GM23338 (cell line): ENCODE data around the gene SHF. TPM values are rescaled to one million over a fixed set of nuclear protein-coding genes. Genes with fewer than 3 reads are reported as not detected.

ENCODE experiments used
- ATAC-seq: fragments of 200-7000 bp; cut with Tn5 transposase; 3 replicates; pipeline ENCODE4 v1.9.1; 2020
- DNase-seq: peaks from one replicate; pipeline ENCODE4 v3.0.0-alpha.2; 2015; ENCODE audit warnings: low spot score
- H2AFZ ChIP-seq: fragments of 200-600 bp; sonication (generic); 2 replicates; pipeline ENCODE4 v1.8.0; 2016; ENCODE audit warnings: antibody characterized with exemption, mild to moderate bottlenecking, moderate library complexity
- H3F3A ChIP-seq: fragments of 200-600 bp; sonication (generic); replicated peaks from 2 replicates; pipeline ENCODE4 v1.8.0; 2017; ENCODE audit warnings: antibody characterized with exemption, mixed run types, low read depth
- H3K27ac ChIP-seq: fragments of 200-600 bp; sonication (generic); 2 replicates; pipeline ENCODE4 v1.6.1; 2016; ENCODE audit warnings: low read depth
- H3K27me3 ChIP-seq: fragments of 200-600 bp; sonication (generic); 2 replicates; pipeline ENCODE4 v1.8.0; 2016; ENCODE audit warnings: mild to moderate bottlenecking, mixed run types, moderate library complexity; ENCODE audit not compliant: insufficient read depth
- H3K36me3 ChIP-seq: fragments of 200-600 bp; sonication (generic); 2 replicates; pipeline ENCODE4 v1.8.0; 2016; ENCODE audit warnings: mild to moderate bottlenecking; ENCODE audit not compliant: insufficient read depth
- H3K4me1 ChIP-seq: fragments of 200-600 bp; sonication (generic); 2 replicates; pipeline ENCODE4 v1.8.0; 2016; ENCODE audit warnings: mild to moderate bottlenecking, moderate library complexity; ENCODE audit not compliant: insufficient read depth
- H3K4me2 ChIP-seq: fragments of 200-600 bp; sonication (generic); 2 replicates; pipeline ENCODE4 v1.7.1; 2017; ENCODE audit warnings: mixed run types
- H3K4me3 ChIP-seq: fragments of 200-600 bp; sonication (generic); 2 replicates; pipeline ENCODE4 v1.6.1; 2016; ENCODE audit warnings: mixed run types
- H3K79me2 ChIP-seq: fragments of 200-600 bp; sonication (generic); replicated peaks from 2 replicates; pipeline ENCODE4 v1.8.0; 2017; ENCODE audit warnings: mild to moderate bottlenecking; ENCODE audit not compliant: insufficient read depth
- H3K9me2 ChIP-seq: fragments of 200-600 bp; sonication (generic); 2 replicates; pipeline ENCODE4 v1.8.0; 2017; ENCODE audit not compliant: insufficient read depth
- H4K20me1 ChIP-seq: fragments of 200-600 bp; sonication (generic); replicated peaks from 2 replicates; pipeline ENCODE4 v1.8.0; 2017; ENCODE audit warnings: mild to moderate bottlenecking; ENCODE audit not compliant: insufficient read depth
- H3K27ac Mint-ChIP-seq: 2 replicates; pipeline ENCODE4 v1.8.0; 2020; ENCODE audit warnings: inconsistent platforms, mild to moderate bottlenecking, moderate library complexity, mixed read lengths
- H3K27me3 Mint-ChIP-seq: 3 replicates; pipeline ENCODE4 v1.8.0; 2022; ENCODE audit warnings: low read depth, mild to moderate bottlenecking, moderate library complexity, mixed read lengths, inconsistent platforms; ENCODE audit not compliant: insufficient read depth, poor library complexity
- H3K36me3 Mint-ChIP-seq: 3 replicates; pipeline ENCODE4 v1.8.0; 2021; ENCODE audit warnings: low read depth, mild to moderate bottlenecking, inconsistent platforms, moderate library complexity, mixed read lengths
- H3K4me1 Mint-ChIP-seq: 3 replicates; pipeline ENCODE4 v1.8.0; 2020; ENCODE audit warnings: mild to moderate bottlenecking, inconsistent platforms, mixed read lengths
- H3K4me3 Mint-ChIP-seq: 3 replicates; pipeline ENCODE4 v1.8.0; 2021; ENCODE audit warnings: moderate library complexity, mild to moderate bottlenecking, inconsistent platforms, mixed read lengths
- H3K9me3 Mint-ChIP-seq: 3 replicates; pipeline ENCODE4 v1.8.0; 2020; ENCODE audit warnings: moderate library complexity, mild to moderate bottlenecking, inconsistent platforms, mixed read lengths
- CREB1 ChIP-seq: fragments of 250-450 bp; sonication (Bioruptor Pico); IDR thresholded peaks from 2 replicates; pipeline ENCODE4 v1.5.0; 2020; ENCODE audit warnings: low read depth, mild to moderate bottlenecking, moderate library complexity
- JUNB ChIP-seq: IDR thresholded peaks from one replicate; pipeline ENCODE4 v1.6.1; 2016; ENCODE audit warnings: antibody characterized with exemption; ENCODE audit not compliant: unreplicated experiment
- NANOG ChIP-seq: IDR thresholded peaks from 2 replicates; pipeline ENCODE4 v1.6.1; 2016; ENCODE audit warnings: antibody characterized with exemption, borderline replicate concordance
- ZNF331 ChIP-seq: fragments of 250-450 bp; sonication (Bioruptor Pico); IDR thresholded peaks from 2 replicates; pipeline ENCODE4 v1.5.0; 2020; ENCODE audit warnings: low read depth, mild to moderate bottlenecking, moderate library complexity
- polyA plus RNA-seq: library from polyadenylated mRNA; unstranded; fragments of >200 nt; fragmentation: Nextera tagmentation; extraction: Ambion mirVana; gene quantifications from 2 replicates; pipeline ENCODE4 v1.2.1, GENCODE V29; 2016
- total RNA-seq: library from RNA; depleted of rRNA; stranded (reverse); fragments of >200 nt; shearing (Covaris generic); gene quantifications from 2 replicates; pipeline ENCODE4 v1.2.3, GENCODE V29; 2014
- TF ChIP-seq, protein P1 (sequence below): fragments of 250-450 bp; sonication (Bioruptor Pico); IDR thresholded peaks from 2 replicates; pipeline ENCODE4 v1.5.0; 2020; ENCODE audit warnings: mild to moderate bottlenecking, moderate library complexity

The SHF gene
- total and polyA plus RNA-seq, 2 experiments from 2014 or later = 5.8 to 15.6 TPM

DNA sequence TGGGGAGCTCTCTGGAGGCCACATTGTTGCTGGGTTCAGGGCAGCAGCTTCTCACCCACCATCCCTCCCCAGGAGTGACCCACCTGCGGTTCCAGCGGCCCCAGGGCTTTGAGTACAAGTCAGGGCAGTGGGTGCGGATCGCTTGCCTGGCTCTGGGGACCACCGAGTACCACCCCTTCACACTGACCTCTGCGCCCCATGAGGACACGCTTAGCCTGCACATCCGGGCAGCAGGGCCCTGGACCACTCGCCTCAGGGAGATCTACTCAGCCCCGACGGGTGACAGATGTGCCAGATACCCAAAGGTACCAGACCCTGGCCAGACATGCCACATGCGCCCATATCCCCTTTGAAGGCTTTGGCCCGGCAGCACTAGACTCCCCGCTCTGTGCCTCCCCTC lies 26.1 kb downstream of the SHF start (continued):
- TF ChIP-seq, protein P1, sequence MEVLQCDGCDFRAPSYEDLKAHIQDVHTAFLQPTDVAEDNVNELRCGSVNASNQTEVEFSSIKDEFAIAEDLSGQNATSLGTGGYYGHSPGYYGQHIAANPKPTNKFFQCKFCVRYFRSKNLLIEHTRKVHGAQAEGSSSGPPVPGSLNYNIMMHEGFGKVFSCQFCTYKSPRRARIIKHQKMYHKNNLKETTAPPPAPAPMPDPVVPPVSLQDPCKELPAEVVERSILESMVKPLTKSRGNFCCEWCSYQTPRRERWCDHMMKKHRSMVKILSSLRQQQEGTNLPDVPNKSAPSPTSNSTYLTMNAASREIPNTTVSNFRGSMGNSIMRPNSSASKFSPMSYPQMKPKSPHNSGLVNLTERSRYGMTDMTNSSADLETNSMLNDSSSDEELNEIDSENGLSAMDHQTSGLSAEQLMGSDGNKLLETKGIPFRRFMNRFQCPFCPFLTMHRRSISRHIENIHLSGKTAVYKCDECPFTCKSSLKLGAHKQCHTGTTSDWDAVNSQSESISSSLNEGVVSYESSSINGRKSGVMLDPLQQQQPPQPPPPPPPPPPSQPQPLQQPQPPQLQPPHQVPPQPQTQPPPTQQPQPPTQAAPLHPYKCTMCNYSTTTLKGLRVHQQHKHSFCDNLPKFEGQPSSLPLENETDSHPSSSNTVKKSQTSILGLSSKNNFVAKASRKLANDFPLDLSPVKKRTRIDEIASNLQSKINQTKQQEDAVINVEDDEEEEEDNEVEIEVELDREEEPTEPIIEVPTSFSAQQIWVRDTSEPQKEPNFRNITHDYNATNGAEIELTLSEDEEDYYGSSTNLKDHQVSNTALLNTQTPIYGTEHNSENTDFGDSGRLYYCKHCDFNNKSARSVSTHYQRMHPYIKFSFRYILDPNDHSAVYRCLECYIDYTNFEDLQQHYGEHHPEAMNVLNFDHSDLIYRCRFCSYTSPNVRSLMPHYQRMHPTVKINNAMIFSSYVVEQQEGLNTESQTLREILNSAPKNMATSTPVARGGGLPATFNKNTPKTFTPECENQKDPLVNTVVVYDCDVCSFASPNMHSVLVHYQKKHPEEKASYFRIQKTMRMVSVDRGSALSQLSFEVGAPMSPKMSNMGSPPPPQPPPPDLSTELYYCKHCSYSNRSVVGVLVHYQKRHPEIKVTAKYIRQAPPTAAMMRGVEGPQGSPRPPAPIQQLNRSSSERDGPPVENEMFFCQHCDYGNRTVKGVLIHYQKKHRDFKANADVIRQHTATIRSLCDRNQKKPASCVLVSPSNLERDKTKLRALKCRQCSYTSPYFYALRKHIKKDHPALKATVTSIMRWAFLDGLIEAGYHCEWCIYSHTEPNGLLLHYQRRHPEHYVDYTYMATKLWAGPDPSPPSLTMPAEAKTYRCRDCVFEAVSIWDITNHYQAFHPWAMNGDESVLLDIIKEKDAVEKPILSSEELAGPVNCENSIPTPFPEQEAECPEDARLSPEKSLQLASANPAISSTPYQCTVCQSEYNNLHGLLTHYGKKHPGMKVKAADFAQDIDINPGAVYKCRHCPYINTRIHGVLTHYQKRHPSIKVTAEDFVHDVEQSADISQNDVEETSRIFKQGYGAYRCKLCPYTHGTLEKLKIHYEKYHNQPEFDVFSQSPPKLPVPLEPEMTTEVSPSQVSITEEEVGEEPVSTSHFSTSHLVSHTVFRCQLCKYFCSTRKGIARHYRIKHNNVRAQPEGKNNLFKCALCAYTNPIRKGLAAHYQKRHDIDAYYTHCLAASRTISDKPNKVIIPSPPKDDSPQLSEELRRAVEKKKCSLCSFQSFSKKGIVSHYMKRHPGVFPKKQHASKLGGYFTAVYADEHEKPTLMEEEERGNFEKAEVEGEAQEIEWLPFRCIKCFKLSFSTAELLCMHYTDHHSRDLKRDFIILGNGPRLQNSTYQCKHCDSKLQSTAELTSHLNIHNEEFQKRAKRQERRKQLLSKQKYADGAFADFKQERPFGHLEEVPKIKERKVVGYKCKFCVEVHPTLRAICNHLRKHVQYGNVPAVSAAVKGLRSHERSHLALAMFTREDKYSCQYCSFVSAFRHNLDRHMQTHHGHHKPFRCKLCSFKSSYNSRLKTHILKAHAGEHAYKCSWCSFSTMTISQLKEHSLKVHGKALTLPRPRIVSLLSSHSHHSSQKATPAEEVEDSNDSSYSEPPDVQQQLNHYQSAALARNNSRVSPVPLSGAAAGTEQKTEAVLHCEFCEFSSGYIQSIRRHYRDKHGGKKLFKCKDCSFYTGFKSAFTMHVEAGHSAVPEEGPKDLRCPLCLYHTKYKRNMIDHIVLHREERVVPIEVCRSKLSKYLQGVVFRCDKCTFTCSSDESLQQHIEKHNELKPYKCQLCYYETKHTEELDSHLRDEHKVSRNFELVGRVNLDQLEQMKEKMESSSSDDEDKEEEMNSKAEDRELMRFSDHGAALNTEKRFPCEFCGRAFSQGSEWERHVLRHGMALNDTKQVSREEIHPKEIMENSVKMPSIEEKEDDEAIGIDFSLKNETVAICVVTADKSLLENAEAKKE = no peak
- TF ChIP-seq JUNB = no peak
- TF ChIP-seq NANOG = no peak

DNA sequence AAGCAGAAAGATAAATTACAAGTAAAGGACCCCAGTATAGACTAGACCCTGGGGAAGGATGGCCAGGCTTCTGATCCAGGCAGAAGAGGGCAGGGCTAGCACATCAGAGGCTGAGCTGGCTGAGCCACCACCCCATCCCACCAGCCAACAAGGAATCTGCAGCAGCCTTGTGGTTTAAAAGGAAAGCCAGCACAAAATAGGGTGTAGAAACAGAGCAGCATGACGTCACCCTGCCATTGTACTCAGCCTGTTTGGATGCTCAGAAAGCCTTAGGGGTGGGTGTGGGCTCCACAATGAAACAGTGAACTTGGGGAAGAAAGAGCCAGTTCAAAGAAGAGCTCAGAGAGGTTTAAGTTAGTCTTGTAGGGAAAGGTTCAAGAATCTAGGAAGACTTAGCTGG lies 29.8 kb downstream of the SHF start:
- Histone ChIP-seq H3K27ac (no peak overlapping the region), H3K27me3 (no peaks in the 10 kb centered on the region), H3F3A (no peaks in the 10 kb centered on the region), H3K4me1 (no peaks in the 10 kb centered on the region), H3K4me2 (no peak overlapping the region), H3K36me3 (no peaks in the 10 kb centered on the region), H3K79me2 (no peaks in the 10 kb centered on the region), H2AFZ (no peak overlapping the region), H4K20me1 (no peaks in the 10 kb centered on the region), H3K4me3 (no peak overlapping the region), H3K9me2 (no peaks in the 10 kb centered on the region)
- Mint-ChIP-seq H3K36me3 (no peaks in the 10 kb centered on the region), H3K4me1 (peaks cover 11% of the 10 kb centered on the region), H3K27me3 (peaks cover 15% of the 10 kb centered on the region), H3K27ac (no peak overlapping the region), H3K4me3 (no peak overlapping the region), H3K9me3 (no peaks in the 10 kb centered on the region; the same call in 2 of the 3 replicates)
- TF ChIP-seq, protein P1 = no peak
- peak; percentile 59 for TF ChIP-seq CREB1 (CRISPR knock-in tag)
- TF ChIP-seq ZNF331 = no peak
- ATAC-seq (peak; percentile 52), DNase-seq (peak; percentile 34)
